ENCODE results near the gene GOLGA8H.
"Not testable (repeated sequence)": the region's sequence is repeated elsewhere in the genome, so short reads cannot be mapped to it uniquely, and the experiment has no call there.

GRCh38 chr15:30612271-30612670, 8.4 kb downstream of the GOLGA8H start:
- TF ChIP-seq POLR2A, CTCF (IDR thresholded peaks at IDR 0.05): not testable (repeated sequence)

All from thyroid gland (tissue), 4 donors.